ENCODE results near the gene ZNF205.

DNA sequence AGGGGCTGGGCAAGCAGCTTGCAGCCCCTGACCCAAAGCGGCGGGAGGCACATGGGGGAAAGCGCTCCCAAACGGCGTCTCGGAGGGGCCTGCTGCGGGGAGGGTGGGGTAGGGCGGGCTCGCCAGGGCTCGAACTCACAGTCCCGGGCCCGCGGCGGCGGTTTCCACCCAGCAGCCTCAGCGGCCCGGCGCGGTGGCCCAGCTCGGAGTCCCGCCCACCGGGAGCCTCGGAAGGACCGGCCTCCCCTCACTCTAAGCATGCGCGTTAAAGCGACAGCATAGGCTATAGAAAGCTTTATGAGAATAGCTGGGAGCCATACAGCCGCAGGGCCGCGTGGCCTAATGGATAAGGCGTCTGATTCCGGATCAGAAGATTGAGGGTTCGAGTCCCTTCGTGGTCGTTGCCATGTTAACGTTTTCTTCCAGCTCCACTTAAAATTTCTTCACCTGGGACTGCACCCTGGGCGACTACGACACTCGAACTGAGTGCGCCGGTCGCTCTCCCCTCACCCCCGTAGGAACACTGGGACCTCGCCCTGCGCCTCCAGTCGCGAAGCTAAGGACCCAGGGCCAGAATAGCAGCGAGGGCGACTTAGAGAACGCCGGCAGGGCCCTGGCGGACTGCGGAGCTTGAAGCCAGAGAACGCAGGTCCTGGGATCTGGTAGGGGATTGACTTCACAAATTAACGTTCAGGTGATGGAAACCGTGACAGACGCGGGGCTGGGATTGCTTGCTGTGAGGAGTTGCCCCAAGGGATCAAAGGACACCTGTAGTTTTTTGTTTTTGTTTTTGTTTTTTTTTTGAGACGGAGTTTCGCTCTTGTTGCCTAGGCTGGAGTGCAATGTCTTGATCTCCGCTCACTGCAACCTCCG is 38.2 kb downstream of the ZNF205 start:
- TF ChIP-seq EP300 (IDR thresholded peaks at IDR 0.05; ENCODE audit: borderline replicate concordance in 1 of 2, low read depth in 1 of 2, low read length in 1 of 2), result peak in 1 of 2 experiments; percentile 50; a peak in 1 of 4 replicates
- TF ChIP-seq, protein P1, sequence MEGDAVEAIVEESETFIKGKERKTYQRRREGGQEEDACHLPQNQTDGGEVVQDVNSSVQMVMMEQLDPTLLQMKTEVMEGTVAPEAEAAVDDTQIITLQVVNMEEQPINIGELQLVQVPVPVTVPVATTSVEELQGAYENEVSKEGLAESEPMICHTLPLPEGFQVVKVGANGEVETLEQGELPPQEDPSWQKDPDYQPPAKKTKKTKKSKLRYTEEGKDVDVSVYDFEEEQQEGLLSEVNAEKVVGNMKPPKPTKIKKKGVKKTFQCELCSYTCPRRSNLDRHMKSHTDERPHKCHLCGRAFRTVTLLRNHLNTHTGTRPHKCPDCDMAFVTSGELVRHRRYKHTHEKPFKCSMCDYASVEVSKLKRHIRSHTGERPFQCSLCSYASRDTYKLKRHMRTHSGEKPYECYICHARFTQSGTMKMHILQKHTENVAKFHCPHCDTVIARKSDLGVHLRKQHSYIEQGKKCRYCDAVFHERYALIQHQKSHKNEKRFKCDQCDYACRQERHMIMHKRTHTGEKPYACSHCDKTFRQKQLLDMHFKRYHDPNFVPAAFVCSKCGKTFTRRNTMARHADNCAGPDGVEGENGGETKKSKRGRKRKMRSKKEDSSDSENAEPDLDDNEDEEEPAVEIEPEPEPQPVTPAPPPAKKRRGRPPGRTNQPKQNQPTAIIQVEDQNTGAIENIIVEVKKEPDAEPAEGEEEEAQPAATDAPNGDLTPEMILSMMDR (IDR thresholded peaks at IDR 0.05), result no peak
- TF ChIP-seq, protein P2, sequence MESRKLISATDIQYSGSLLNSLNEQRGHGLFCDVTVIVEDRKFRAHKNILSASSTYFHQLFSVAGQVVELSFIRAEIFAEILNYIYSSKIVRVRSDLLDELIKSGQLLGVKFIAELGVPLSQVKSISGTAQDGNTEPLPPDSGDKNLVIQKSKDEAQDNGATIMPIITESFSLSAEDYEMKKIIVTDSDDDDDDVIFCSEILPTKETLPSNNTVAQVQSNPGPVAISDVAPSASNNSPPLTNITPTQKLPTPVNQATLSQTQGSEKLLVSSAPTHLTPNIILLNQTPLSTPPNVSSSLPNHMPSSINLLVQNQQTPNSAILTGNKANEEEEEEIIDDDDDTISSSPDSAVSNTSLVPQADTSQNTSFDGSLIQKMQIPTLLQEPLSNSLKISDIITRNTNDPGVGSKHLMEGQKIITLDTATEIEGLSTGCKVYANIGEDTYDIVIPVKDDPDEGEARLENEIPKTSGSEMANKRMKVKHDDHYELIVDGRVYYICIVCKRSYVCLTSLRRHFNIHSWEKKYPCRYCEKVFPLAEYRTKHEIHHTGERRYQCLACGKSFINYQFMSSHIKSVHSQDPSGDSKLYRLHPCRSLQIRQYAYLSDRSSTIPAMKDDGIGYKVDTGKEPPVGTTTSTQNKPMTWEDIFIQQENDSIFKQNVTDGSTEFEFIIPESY (IDR thresholded peaks at IDR 0.05; ENCODE audit: borderline replicate concordance, low read depth), result no peak; the same call in 1 of the 2 replicates
- peak; percentile 78; the same call in 1 of the 2 replicates for TF ChIP-seq SIN3A (IDR thresholded peaks at IDR 0.05; ENCODE audit: borderline replicate concordance, low read depth, low read length)
- 0 out of 2 replicates have a peak, but pooled peaks have one; percentile 37 for TF ChIP-seq TCF12 (IDR thresholded peaks at IDR 0.05)

Measured in SK-N-SH (cell line).